K562 (cell line): ENCODE measurements around the gene ETV4. TPM values are rescaled to one million over a fixed set of nuclear protein-coding genes. Genes with fewer than 3 reads are reported as not detected.

Experiments
- DNMT1 ChIP-seq: fragments of 450-650 bp; IDR thresholded peaks from 2 replicates; pipeline ENCODE4 v1.6.1; 2016; ENCODE audit warnings: antibody characterized with exemption, mild to moderate bottlenecking
- HCFC1 ChIP-seq: IDR thresholded peaks from 2 replicates; pipeline ENCODE4 v1.6.1; 2012; ENCODE audit warnings: low read depth, low read length, improper control_type of control experiment
- NEUROD1 ChIP-seq: fragments of 150-350 bp; IDR thresholded peaks from 2 replicates; pipeline ENCODE4 v1.6.1; 2014; ENCODE audit warnings: borderline replicate concordance, low read length, low read depth; ENCODE audit not compliant: partially characterized antibody
- NKRF ChIP-seq: fragments of 450-650 bp; IDR thresholded peaks from 2 replicates; pipeline ENCODE4 v1.6.1; 2016; ENCODE audit warnings: borderline replicate concordance
- SAP30 ChIP-seq: fragments of 200-600 bp; sonication (generic); IDR thresholded peaks from 2 replicates; pipeline ENCODE4 v1.6.1; 2012; ENCODE audit warnings: borderline replicate concordance, low read depth, mild to moderate bottlenecking, moderate library complexity, low read length, control low read depth, inconsistent platforms; ENCODE audit not compliant: insufficient read depth, poor library complexity, severe bottlenecking
- TAF15 ChIP-seq: fragments of 200-400 bp; formaldehyde crosslinking; IDR thresholded peaks from 2 replicates; pipeline ENCODE4 v1.6.1; 2017; ENCODE audit warnings: mild to moderate bottlenecking, low read depth, low read length, moderate library complexity
- TFE3 ChIP-seq: fragments of 450-650 bp; formaldehyde crosslinking; IDR thresholded peaks from 2 replicates; pipeline ENCODE4 v1.4.0; 2020; ENCODE audit warnings: mild to moderate bottlenecking, mixed read lengths
- THRB ChIP-seq: fragments of 450-650 bp; formaldehyde crosslinking; conservative IDR thresholded peaks from 2 replicates; pipeline ENCODE4 v1.4.0; 2022; ENCODE audit warnings: mild to moderate bottlenecking, missing genetic modification characterization
- ZNF699 ChIP-seq: fragments of 250-450 bp; sonication (Bioruptor Pico); IDR thresholded peaks from 2 replicates; pipeline ENCODE4 v1.8.0; 2021; ENCODE audit warnings: mild to moderate bottlenecking, moderate library complexity; ENCODE audit not compliant: insufficient replicate concordance
- polyA plus RNA-seq, 8 experiments: library from polyadenylated mRNA; depleted of rRNA in 4 of 8; stranded (reverse) in 5 of 8; unstranded in 3 of 8; fragments of >200 nt; fragmentation: Nextera tagmentation in 2 of 8; fragmentation: Illumina TruSeq in 1 of 8; extraction: Ambion mirVana in 2 of 8; extraction: Trizol in 1 of 8; gene quantifications; 2 replicates each; pipeline versions ENCODE4 v1.2.1 to v1.2.3, GENCODE V29; 2011 to 2014; ENCODE audit warnings: inconsistent platforms in 1 of 8, missing spikeins in 1 of 8
- total RNA-seq, 7 experiments: library from RNA; depleted of rRNA in 6 of 7; stranded (reverse); fragments of >200 nt in 6 of 7; fragmentation: Illumina TruSeq in 2 of 7; extraction: Trizol in 2 of 7; gene quantifications; 2 replicates each; pipeline versions ENCODE4 v1.2.1 to v1.2.3, GENCODE V29; 2011 to 2021; ENCODE audit warnings: low replicate concordance in 1 of 7
- TF ChIP-seq, protein P1 (sequence below): IDR thresholded peaks from 3 replicates; pipeline ENCODE4 v1.6.1; 2011; ENCODE audit warnings: borderline replicate concordance, mild to moderate bottlenecking, moderate library complexity; ENCODE audit not compliant: insufficient read length; ENCODE audit errors: extremely low read depth
- TF ChIP-seq, protein P2 (sequence below), 2 experiments: fragments of 450-650 bp; IDR thresholded peaks; 2 replicates each; pipeline ENCODE4 v1.6.1; 2016

Gene ETV4
- total and polyA plus RNA-seq, 9 of the 15 experiments (the other 6 are each of a cell fraction or from before 2014, with no cell fraction given), result 5.5 to 66.3 (median 28.2) TPM

- TF ChIP-seq NKRF, result no peak
- TF ChIP-seq, protein P1, sequence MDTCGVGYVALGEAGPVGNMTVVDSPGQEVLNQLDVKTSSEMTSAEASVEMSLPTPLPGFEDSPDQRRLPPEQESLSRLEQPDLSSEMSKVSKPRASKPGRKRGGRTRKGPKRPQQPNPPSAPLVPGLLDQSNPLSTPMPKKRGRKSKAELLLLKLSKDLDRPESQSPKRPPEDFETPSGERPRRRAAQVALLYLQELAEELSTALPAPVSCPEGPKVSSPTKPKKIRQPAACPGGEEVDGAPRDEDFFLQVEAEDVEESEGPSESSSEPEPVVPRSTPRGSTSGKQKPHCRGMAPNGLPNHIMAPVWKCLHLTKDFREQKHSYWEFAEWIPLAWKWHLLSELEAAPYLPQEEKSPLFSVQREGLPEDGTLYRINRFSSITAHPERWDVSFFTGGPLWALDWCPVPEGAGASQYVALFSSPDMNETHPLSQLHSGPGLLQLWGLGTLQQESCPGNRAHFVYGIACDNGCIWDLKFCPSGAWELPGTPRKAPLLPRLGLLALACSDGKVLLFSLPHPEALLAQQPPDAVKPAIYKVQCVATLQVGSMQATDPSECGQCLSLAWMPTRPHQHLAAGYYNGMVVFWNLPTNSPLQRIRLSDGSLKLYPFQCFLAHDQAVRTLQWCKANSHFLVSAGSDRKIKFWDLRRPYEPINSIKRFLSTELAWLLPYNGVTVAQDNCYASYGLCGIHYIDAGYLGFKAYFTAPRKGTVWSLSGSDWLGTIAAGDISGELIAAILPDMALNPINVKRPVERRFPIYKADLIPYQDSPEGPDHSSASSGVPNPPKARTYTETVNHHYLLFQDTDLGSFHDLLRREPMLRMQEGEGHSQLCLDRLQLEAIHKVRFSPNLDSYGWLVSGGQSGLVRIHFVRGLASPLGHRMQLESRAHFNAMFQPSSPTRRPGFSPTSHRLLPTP, result no peak
- no peak for TF ChIP-seq TFE3
- no peak for TF ChIP-seq SAP30
- TF ChIP-seq DNMT1, result no peak
- TF ChIP-seq NEUROD1, result no peak
- TF ChIP-seq ZNF699 (CRISPR knock-in tag), result no peak
- TF ChIP-seq, protein P2, sequence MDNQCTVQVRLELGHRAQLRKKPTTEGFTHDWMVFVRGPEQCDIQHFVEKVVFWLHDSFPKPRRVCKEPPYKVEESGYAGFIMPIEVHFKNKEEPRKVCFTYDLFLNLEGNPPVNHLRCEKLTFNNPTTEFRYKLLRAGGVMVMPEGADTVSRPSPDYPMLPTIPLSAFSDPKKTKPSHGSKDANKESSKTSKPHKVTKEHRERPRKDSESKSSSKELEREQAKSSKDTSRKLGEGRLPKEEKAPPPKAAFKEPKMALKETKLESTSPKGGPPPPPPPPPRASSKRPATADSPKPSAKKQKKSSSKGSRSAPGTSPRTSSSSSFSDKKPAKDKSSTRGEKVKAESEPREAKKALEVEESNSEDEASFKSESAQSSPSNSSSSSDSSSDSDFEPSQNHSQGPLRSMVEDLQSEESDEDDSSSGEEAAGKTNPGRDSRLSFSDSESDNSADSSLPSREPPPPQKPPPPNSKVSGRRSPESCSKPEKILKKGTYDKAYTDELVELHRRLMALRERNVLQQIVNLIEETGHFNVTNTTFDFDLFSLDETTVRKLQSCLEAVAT (IDR thresholded peaks at IDR 0.05), result no peak
- TF ChIP-seq TAF15, result no peak
- no peak for TF ChIP-seq THRB
- no peak for TF ChIP-seq HCFC1
These were observed 12.4 kb downstream of the ETV4 start (continued) for GRCh38 chr17:43533699-43534098.
